ENCODE results near the gene NAA40. TPM values are rescaled to one million over a fixed set of nuclear protein-coding genes. Genes with fewer than 3 reads are reported as not detected.
A peak's percentile ranks its signal among the peaks of the same experiment; 100 is the strongest.

Gene NAA40
- total and polyA plus RNA-seq, 2 of the 13 experiments (the other 11 are each of a cell fraction or from before 2014, with no cell fraction given) = 11.1 to 17.9 TPM

DNA sequence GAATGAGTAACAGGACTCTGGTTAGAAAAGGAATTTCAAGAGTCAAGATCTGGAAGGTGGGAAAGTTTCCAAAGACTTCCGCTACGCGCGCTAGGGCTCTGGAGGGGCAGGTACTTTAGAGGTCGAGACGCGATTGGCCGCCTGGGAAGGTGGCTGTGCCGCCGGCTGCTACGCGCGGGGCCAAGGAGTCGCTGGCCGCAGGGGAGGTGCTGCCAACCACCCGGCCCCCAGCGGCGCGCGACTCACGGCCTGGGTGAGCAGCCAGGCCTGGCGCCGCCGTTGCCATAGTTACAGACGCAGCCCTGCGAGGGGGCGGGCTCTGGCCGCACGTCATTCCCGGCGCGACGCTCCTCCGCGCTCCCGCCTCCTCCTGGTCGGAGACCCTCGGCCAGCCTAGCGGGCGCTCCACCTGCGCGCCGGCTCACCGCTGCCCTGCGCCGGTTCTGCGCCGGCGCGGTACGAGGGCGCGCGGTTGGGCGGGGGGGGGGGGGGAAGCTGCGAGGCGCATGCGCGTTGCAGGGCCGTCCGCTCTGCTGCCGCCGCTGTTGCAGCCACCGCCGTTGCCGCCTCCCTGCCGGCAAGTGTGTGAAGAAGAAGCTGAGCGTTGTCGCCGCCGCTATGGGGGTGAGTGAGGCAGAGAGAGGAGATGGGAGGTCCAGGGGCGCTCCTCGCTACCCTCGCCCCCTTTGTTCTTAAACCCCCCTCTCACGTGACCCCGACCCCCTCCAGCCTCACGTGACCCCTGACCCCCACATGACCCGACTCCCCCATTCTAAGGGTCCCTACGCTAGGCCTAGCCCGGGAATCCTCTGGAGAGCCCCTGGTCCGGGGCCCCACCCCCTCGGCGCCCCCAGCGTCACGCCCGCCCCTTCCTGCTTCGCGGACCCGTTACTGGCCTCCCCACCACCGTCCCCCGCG is at the start of gene NAA40 (continued):
- TF ChIP-seq LCORL (IDR thresholded peaks at IDR 0.05) (no peak), LCORL (CRISPR knock-in tag; IDR thresholded peaks at IDR 0.05) (no peak), FOXK1 (CRISPR knock-in tag; IDR thresholded peaks at IDR 0.05; ENCODE audit: borderline replicate concordance, low read depth) (peak; percentile 63; the same call in 1 of the 2 replicates), HOXA3 (CRISPR knock-in tag; IDR thresholded peaks at IDR 0.05) (peak; percentile 93), ZNF816 (CRISPR knock-in tag; IDR thresholded peaks at IDR 0.05; ENCODE audit: borderline replicate concordance) (peak; percentile 61; the same call in 1 of the 2 replicates), SKI (IDR thresholded peaks at IDR 0.05; ENCODE audit: partially characterized antibody) (peak; percentile 72), ZBTB7B (CRISPR knock-in tag; IDR thresholded peaks at IDR 0.05) (peak; percentile 85; the same call in 1 of the 2 replicates), ELF4 (CRISPR knock-in tag; IDR thresholded peaks at IDR 0.05; ENCODE audit: borderline replicate concordance) (no peak), RXRB (CRISPR knock-in tag; IDR thresholded peaks at IDR 0.05; ENCODE audit: borderline replicate concordance) (peak; percentile 40; the same call in 1 of the 2 replicates), KLF12 (CRISPR knock-in tag; IDR thresholded peaks at IDR 0.05; ENCODE audit: borderline replicate concordance) (no peak), MIER3 (CRISPR knock-in tag; IDR thresholded peaks at IDR 0.05; ENCODE audit: borderline replicate concordance) (peak; percentile 22; the same call in 1 of the 2 replicates), SPEN (CRISPR knock-in tag; IDR thresholded peaks at IDR 0.05; ENCODE audit: low read depth) (peak; percentile 88; the same call in 1 of the 2 replicates), PCBP1 (IDR thresholded peaks at IDR 0.05; ENCODE audit: borderline replicate concordance, low read depth, low read length) (peak; percentile 87; the same call in 1 of the 2 replicates), RAD51 (IDR thresholded peaks at IDR 0.05; ENCODE audit: borderline replicate concordance) (peak; percentile 50; the same call in 1 of the 2 replicates), ZC3H13 (CRISPR knock-in tag; IDR thresholded peaks at IDR 0.05) (no peak), KLF13 (CRISPR knock-in tag; IDR thresholded peaks at IDR 0.05) (no peak), ZNF768 (CRISPR knock-in tag; IDR thresholded peaks at IDR 0.05) (peak; percentile 17; the same call in 1 of the 2 replicates), FOXC1 (CRISPR knock-in tag; IDR thresholded peaks at IDR 0.05; ENCODE audit: borderline replicate concordance) (0 out of 2 replicates have a peak, but pooled peaks have one; percentile 34), MIER2 (CRISPR knock-in tag; IDR thresholded peaks at IDR 0.05) (0 out of 2 replicates have a peak, but pooled peaks have one; percentile 16), FOSL1 (CRISPR knock-in tag; IDR thresholded peaks at IDR 0.05; ENCODE audit: borderline replicate concordance) (no peak), ZFP1 (CRISPR knock-in tag; IDR thresholded peaks at IDR 0.05) (no peak), EHMT2 (IDR thresholded peaks at IDR 0.05; ENCODE audit: borderline replicate concordance, low read depth, low read length) (no peak), ZIK1 (CRISPR knock-in tag; IDR thresholded peaks at IDR 0.05; ENCODE audit: borderline replicate concordance, low read depth) (peak; percentile 41; the same call in 1 of the 2 replicates), RFX1 (IDR thresholded peaks at IDR 0.05) (peak; percentile 96), ZNF605 (CRISPR knock-in tag; IDR thresholded peaks at IDR 0.05) (peak; percentile 90), GATA4 (IDR thresholded peaks at IDR 0.05; ENCODE audit: borderline replicate concordance, low read depth) (no peak), ZMYM4 (CRISPR knock-in tag; IDR thresholded peaks at IDR 0.05) (0 out of 2 replicates have a peak, but pooled peaks have one; percentile 28), YY1 (IDR thresholded peaks at IDR 0.05; ENCODE audit: insufficient read depth, insufficient replicate concordance, low read depth, low read length) (peak; percentile 76)
- TF ChIP-seq, protein P1, sequence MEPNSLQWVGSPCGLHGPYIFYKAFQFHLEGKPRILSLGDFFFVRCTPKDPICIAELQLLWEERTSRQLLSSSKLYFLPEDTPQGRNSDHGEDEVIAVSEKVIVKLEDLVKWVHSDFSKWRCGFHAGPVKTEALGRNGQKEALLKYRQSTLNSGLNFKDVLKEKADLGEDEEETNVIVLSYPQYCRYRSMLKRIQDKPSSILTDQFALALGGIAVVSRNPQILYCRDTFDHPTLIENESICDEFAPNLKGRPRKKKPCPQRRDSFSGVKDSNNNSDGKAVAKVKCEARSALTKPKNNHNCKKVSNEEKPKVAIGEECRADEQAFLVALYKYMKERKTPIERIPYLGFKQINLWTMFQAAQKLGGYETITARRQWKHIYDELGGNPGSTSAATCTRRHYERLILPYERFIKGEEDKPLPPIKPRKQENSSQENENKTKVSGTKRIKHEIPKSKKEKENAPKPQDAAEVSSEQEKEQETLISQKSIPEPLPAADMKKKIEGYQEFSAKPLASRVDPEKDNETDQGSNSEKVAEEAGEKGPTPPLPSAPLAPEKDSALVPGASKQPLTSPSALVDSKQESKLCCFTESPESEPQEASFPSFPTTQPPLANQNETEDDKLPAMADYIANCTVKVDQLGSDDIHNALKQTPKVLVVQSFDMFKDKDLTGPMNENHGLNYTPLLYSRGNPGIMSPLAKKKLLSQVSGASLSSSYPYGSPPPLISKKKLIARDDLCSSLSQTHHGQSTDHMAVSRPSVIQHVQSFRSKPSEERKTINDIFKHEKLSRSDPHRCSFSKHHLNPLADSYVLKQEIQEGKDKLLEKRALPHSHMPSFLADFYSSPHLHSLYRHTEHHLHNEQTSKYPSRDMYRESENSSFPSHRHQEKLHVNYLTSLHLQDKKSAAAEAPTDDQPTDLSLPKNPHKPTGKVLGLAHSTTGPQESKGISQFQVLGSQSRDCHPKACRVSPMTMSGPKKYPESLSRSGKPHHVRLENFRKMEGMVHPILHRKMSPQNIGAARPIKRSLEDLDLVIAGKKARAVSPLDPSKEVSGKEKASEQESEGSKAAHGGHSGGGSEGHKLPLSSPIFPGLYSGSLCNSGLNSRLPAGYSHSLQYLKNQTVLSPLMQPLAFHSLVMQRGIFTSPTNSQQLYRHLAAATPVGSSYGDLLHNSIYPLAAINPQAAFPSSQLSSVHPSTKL (CRISPR knock-in tag; IDR thresholded peaks at IDR 0.05) = peak; percentile 48
